ENCODE data around the gene ASH1L. TPM values are rescaled to one million over a fixed set of nuclear protein-coding genes. Genes with fewer than 3 reads are reported as not detected.
"Not testable (repeated sequence)": the region's sequence is repeated elsewhere in the genome, so short reads cannot be mapped to it uniquely, and the experiment has no call there.

The ASH1L gene
- total and polyA plus RNA-seq, 3 donors from 2014 or later: 20.6 to 93.0 (median 87.6) TPM

GRCh38 chr1:155499953-155500639 is 62.5 kb downstream of the ASH1L start:
- Histone ChIP-seq H3K4me1 (no peaks in the 10 kb centered on the region), H3K36me3 (ENCODE audit: low read depth, missing control alignments) (no peaks in the 10 kb centered on the region), H3K27ac (no peak overlapping the region), H3K27me3 (no peaks in the 10 kb centered on the region), H3K9me3 (no peaks in the 10 kb centered on the region), H3K4me3 (no peak overlapping the region)
- no peak for DNase-seq
- intact Hi-C loops (cut with DNase I; ENCODE audit: low total_unique reads): no loop called here
- no peak for TF ChIP-seq POLR2A (IDR thresholded peaks at IDR 0.05)
- no peak for TF ChIP-seq CTCF (IDR thresholded peaks at IDR 0.05)
- WGBS, 2 donors: 66 to 76% methylated on average over 5 of the region's 5 CpGs

DNA sequence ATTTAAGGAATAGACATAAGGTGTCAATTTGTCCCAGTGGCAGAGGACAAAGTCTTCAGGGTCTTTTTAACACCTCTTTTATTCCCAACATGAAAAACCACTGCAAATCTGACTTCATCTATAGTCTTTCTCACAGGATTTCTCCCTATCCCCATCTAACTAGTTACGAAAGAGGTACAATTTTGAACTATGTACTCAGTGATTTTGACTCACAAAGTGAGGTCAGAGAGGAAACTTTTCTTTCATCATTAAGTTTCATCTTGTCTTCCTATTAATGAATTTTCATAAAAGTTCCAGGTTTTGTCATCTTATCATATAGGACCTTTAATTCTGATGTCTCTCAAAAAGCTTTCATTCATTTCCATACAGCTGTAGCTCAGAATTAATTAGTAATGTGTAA is 63.3 kb downstream of the ASH1L start:
- Histone ChIP-seq H3K27me3 (no peaks in the 10 kb centered on the region), H3K27ac (no peak overlapping the region), H3K9me3 (no peaks in the 10 kb centered on the region), H3K4me1 (no peaks in the 10 kb centered on the region), H3K36me3 (ENCODE audit: low read depth, missing control alignments) (no peaks in the 10 kb centered on the region), H3K4me3 (no peak overlapping the region)
- no peak for DNase-seq
- intact Hi-C loops (cut with DNase I; ENCODE audit: low total_unique reads): no loop called here
- TF ChIP-seq CTCF (IDR thresholded peaks at IDR 0.05): no peak
- no peak for TF ChIP-seq POLR2A (IDR thresholded peaks at IDR 0.05)
- 100% methylated on average over 1 of the region's 1 CpG for WGBS, 2 donors

GRCh38 chr1:155493595-155493994 is 69.0 kb downstream of the ASH1L start:
- WGBS, 2 donors: 89 to 90% methylated on average over 4 of the region's 4 CpGs
- H3K4me3 ChIP-seq; H3K36me3 ChIP-seq (ENCODE audit: low read depth, missing control alignments); H3K27ac ChIP-seq; H3K9me3 ChIP-seq; DNase-seq; H3K27me3 ChIP-seq; H3K4me1 ChIP-seq; intact Hi-C loops (cut with DNase I; ENCODE audit: low total_unique reads): not testable (repeated sequence)

DNA sequence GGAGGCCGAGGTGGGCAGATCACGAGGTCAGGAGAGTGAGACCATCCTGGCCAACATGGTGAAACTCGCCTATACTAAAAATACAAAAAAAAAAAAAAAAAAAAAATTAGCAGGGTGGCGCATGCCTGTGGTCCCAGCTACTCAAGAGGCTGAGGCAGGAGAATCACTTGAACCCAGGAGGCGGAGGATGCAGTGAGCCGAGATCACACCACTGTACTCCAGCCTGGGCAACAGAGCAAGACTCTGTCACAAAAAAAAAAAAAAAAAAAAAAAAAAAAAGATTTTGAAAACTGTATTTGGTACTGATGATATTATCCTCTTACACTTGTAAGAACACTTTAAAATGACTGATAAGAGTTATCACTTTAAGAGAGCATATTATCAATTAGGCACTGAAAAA is 74.2 kb downstream of the ASH1L start:
- H3K27ac ChIP-seq; intact Hi-C loops (cut with DNase I; ENCODE audit: low total_unique reads); H3K4me3 ChIP-seq; DNase-seq; H3K9me3 ChIP-seq; H3K36me3 ChIP-seq (ENCODE audit: low read depth, missing control alignments); H3K27me3 ChIP-seq; H3K4me1 ChIP-seq: not testable (repeated sequence)
- WGBS, 2 donors: 84 to 93% methylated on average over 6 of the region's 6 CpGs

DNA sequence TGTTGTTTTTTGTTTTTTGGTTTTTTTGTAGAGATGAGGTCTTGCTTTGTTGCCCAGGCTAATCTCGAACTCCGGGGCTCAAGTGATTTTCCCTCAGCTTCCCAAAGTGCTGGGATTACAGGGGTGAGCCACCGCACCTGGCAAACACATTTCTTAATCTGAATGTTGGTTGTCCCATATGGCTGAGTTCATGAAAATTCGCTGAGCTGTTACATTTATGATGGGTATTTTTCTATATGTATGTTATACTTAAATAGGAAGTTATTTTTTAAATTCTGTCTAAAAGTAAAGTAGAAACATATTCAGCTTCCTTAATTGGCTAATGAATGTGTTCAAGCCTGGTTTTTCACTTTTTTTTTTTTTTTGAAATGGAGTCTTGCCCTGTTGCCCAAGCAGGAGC is 75.1 kb downstream of the ASH1L start:
- Histone ChIP-seq H3K4me1 (no peaks in the 10 kb centered on the region), H3K9me3 (no peaks in the 10 kb centered on the region), H3K36me3 (ENCODE audit: low read depth, missing control alignments) (no peaks in the 10 kb centered on the region), H3K4me3 (no peak overlapping the region), H3K27me3 (no peaks in the 10 kb centered on the region), H3K27ac (no peak overlapping the region)
- intact Hi-C loops (cut with DNase I; ENCODE audit: low total_unique reads): no loop called here
- TF ChIP-seq POLR2A (IDR thresholded peaks at IDR 0.05) (no peak), CTCF (IDR thresholded peaks at IDR 0.05) (no peak)
- DNase-seq: no peak
- 98% methylated on average over 4 of the region's 4 CpGs for WGBS, 2 donors

- H3K27me3 ChIP-seq; H3K27ac ChIP-seq; H3K36me3 ChIP-seq (ENCODE audit: low read depth, missing control alignments); H3K4me3 ChIP-seq; H3K9me3 ChIP-seq; H3K4me1 ChIP-seq; DNase-seq; intact Hi-C loops (cut with DNase I; ENCODE audit: low total_unique reads): not testable (repeated sequence)
- 84 to 94% methylated on average over 6 of the region's 6 CpGs for WGBS, 2 donors
Measured at GRCh38 chr1:155486952-155487351, 75.7 kb downstream of the ASH1L start.
